Forelimb muscle (tissue), 1 donor: ENCODE data around the gene KLHL40. TPM values are rescaled to one million over a fixed set of nuclear protein-coding genes. Genes with fewer than 3 reads are reported as not detected.

Experiments
- DNase-seq: peaks from one replicate; pipeline ENCODE4 v3.0.0-alpha.2; 2013; ENCODE audit warnings: low read depth
- polyA plus RNA-seq: library from polyadenylated mRNA; unstranded; fragments of 120-200 nt; gene quantifications from one replicate; pipeline ENCODE4 v1.2.1, GENCODE V29; 2013; ENCODE audit not compliant: insufficient read length

Gene KLHL40
- polyA plus RNA-seq, 1 donor: 162 TPM

DNA sequence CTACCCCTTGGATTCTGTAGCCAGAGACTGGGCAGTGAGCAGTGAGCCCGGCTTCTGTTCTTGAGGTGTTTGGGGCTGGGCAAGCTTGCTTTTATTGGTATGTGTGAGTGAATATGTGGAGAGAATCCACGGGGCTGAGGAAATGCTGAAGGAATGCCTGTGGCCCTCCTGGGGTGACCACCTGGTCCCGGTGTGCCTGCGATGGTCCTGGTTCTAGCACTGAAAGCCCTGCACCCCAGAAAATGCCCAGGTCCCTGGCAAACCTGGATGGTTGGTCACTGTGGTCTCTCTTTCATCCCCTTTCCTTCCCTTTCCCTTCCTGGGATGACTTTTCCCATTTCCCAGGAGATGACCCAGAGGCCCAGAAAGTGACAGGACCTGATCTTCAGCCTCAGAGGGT lies 27.7 kb upstream of the KLHL40 start:
- no peak for DNase-seq

DNA sequence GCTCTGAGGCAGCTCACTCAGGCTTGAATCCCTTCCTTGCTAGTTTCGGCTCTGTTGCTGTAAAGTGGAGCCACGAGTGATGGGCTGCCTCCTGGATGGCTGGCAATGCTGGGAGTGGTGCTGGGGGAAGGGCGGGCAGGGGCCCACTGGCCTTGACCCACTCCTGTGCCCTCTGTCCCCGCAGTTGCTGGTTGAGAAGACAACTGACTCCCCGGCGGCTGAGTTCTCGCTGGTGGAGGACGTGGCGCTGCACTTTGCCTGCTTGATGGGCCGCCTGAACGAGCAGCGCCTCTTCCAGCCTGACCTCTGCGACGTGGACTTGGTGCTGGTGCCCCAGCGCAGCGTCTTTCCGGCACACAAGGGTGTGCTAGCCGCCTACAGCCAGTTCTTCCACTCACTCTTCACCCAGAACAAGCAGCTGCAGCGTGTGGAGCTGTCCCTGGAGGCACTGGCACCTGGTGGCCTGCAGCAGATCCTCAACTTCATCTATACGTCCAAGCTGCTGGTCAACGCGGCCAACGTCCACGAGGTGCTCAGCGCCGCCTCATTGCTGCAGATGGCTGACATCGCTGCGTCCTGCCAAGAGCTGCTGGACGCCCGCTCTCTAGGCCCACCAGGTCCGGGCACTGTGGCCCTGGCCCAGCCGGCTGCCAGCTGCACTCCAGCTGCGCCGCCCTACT lies 27.1 kb upstream of the KLHL40 start:
- DNase-seq: no peak

DNA sequence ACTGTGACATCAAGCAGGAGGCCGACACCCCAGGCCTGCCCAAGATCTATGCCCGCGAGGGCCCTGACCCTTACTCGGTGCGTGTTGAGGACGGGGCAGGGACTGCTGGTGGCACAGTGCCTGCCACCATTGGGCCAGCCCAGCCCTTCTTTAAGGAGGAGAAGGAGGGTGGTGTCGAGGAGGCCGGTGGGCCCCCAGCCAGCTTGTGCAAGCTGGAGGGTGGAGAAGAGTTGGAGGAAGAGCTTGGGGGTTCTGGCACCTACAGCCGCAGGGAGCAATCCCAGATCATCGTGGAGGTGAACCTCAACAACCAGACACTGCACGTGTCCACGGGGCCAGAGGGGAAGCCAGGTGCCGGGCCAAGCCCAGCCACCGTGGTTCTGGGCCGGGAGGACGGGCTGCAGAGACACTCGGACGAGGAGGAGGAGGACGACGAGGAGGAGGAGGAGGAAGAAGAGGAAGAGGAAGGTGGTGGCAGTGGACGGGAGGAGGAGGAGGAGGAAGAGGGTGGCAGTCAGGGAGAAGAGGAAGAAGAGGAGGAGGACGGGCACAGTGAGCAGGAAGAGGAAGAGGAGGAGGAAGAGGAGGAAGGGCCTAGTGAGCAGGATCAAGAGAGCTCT lies 26.5 kb upstream of the KLHL40 start:
- DNase-seq: no peak

DNA sequence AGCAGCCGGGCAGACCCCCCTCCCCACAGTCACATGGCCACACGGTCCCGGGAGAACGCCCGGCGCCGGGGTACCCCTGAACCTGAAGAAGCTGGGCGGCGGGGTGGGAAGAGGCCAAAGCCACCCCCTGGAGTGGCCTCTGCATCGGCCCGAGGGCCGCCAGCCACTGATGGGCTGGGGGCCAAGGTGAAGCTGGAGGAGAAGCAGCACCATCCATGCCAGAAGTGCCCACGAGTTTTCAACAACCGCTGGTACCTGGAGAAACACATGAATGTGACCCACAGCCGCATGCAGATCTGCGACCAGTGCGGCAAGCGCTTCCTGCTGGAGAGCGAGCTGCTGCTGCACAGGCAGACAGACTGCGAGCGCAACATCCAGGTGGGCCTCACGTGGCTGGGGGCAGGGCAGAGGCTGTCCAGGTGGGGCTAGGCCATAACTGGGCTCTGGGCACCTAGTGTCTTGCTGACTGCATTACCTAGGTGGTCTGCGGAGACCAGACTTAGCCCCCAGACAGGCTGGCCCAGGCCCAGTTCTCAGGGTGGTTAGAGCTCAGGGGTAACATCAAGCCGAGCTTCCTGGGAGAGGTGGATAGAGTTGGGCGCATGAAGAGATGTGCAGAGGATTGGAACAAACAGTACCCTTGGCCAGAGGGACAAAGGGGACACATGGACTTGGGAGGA lies 25.7 kb upstream of the KLHL40 start:
- no peak for DNase-seq

DNA sequence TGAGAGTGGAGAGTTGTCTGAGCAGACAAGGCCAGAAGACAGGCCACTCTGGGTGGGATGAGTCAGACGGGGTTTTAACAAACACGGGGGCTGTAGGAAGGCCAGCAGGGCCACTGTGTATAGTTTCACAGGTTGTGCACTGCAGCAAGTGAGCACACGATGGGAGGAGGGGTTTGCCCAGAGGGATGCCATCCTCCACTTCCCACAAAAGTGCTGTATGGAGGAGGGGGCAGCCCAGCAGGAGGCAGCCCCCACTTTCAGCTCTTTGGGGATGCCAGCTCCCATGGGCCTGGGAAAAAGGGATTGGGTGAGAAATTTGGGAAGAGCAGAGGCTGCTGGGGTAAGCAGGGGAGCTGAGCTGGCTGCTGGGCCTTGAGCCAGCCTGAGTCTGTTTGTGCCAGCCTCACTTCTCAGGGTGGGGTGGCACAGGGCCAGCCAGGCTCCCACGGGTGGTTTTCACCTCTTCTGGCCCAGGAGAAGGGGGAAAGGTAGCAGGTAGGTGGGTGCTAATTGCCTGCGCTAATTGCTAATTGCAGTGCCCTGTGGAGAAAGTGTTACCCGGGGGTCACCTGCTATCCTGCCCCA lies 25.1 kb upstream of the KLHL40 start:
- no peak for DNase-seq

DNA sequence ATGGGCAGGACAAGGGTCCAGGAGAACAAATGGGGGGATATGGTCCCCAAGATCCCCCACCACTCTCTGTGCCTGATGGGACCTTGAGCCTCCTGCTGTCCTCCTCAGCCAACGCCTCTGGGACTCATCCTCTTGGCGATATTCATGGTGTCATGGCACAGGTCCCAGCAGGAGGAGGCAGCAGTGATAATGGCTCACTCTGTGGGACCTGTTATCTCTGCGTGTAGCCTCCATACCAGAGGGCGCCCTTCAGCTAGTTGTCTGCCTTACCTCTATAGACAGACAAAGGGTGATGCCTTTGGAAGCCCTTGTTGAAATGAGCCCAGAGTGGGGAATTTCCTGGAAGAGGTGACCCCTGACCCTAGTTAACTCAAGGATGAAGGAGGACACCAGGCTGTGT lies 24.4 kb upstream of the KLHL40 start:
- DNase-seq: no peak

DNA sequence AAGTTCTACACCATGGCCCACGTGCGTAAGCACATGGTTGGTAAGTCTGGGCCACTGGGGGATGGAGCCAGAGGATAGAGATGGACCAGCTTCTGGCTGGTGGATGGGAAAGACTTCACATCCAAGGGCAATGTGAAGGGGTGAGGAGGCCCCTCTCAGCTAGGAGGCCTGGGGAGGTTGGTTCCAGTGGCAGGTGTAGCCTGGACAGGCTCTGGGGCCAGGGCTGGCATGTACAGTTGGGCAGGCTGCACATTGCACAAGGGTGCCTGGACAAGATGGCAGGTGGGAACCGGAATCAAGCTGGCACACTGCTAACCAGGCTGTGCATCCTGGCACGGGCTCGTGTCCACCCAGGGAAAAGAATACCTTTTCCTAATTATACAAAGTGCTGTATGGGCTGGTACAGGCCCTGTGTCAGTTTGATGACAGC lies 23.7 kb upstream of the KLHL40 start:
- no peak for DNase-seq

DNA sequence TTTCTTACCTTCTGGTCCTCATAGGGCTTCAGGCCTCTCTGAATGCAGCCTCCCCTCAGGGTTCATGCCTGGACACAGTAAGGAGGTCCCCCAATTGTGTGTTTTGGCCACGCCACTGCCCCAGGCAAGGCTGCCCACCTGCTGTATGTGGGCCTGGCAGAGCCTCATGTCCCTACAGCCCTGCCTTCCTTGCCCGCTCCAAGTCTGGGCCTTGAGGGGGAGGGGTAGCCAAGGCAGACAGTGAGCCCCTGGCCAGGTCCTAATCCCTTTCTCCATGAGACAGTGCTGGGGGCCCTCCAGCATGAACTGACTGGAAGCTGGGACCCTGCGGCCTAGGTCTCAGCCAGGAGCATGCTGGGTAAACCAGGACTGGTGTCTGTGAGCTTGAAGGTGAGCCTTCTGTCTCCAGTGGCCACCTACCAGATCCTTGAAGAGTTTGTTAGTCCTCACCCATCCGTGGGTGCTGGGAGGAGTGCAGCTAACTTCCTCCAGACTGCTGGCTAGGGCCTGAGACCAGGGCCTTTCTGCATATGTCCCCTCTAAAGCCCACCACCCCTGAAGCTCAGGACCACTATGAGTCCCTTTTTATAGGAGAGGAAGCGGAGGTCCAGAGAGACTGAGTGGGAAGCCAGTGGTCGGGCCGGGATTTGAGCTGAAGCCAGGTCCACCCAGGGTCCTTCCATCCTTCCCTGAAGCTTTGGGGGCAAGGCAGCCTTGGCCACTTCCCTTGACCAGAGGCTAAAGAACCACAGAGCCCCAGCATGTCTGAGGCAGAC lies 23.1 kb upstream of the KLHL40 start:
- DNase-seq: no peak

DNA sequence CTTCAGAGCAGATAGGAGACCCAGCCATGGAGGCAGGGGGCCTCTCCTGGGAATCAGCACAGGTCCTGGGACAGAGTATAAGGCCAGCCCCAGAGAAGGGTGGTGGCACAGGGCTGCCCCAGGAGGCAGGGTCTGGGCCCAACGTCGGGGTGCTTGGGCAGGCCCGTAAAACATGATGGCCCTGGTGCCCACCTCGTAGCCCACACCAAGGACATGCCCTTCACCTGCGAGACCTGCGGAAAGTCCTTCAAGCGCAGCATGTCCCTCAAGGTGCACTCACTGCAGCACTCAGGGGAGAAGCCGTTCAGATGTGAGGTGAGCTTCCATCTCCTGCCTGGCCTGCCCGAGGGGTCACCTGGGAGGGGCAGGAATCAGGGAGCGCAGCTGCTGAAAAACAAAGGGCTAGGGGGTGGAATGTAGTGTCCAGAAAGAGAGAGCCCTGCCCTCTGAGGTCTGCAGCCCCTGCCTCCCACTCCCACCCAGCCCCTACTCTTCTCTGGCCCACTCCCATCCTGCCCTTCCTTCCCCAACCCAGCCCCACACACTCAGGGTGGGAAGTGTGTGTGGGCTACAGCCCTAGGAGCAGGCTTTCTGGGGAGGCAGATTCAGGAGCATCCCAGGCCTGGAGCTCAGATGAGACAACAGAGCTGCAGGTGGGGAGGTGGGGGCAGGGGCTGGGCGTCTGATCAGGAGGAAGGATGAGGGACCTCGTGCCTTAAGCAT lies 22.4 kb upstream of the KLHL40 start:
- no peak for DNase-seq

DNA sequence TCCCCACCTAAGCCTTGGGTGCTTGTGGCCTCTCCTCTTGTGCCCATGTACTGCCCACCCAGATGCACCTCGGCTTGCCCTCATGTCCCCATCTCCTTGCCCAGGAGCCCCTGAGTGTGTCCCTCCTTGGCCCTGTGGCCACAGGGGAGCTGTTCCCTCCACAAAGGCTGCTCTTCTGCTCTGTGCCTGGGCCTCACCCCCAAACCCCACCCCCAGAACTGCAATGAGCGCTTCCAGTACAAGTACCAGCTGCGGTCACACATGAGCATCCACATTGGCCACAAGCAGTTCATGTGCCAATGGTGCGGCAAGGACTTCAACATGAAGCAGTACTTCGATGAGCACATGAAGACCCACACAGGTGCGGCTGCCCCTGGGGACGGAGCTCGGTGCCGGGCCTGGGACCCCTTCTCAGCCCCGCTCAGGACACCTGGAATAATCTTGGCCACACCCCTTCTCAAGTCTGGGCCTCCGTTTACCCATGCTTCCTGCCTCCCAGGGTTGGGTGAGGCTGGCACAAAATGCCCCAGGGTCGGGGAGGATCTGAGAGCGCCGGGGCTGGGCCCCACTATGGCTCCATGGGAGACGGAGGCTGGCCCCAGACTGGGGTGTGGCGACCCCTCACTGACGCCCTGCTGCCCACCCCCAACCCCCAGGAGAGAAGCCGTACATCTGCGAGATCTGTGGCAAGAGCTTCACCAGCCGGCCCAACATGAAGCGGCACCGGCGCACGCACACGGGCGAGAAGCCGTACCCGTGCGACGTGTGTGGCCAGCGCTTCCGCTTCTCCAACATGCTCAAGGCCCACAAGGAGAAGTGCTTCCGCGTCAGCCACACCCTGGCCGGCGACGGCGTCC lies 21.5 kb upstream of the KLHL40 start:
- DNase-seq: no peak

DNA sequence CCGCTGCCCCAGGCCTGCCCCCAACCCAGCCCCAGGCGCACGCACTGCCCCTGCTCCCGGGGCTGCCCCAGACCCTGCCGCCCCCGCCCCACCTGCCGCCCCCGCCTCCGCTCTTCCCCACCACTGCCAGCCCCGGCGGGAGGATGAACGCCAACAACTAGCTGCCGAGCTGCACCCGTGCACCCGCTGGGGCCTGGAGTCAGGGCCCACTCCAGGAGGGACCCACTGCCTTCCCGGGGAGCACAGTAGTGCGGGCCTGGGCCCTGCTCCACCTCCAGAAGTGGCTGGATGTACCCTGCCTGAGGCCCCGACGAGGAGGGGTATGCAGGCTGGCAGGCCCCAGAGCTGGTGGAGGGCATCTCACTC lies 20.9 kb upstream of the KLHL40 start:
- DNase-seq: no peak

DNA sequence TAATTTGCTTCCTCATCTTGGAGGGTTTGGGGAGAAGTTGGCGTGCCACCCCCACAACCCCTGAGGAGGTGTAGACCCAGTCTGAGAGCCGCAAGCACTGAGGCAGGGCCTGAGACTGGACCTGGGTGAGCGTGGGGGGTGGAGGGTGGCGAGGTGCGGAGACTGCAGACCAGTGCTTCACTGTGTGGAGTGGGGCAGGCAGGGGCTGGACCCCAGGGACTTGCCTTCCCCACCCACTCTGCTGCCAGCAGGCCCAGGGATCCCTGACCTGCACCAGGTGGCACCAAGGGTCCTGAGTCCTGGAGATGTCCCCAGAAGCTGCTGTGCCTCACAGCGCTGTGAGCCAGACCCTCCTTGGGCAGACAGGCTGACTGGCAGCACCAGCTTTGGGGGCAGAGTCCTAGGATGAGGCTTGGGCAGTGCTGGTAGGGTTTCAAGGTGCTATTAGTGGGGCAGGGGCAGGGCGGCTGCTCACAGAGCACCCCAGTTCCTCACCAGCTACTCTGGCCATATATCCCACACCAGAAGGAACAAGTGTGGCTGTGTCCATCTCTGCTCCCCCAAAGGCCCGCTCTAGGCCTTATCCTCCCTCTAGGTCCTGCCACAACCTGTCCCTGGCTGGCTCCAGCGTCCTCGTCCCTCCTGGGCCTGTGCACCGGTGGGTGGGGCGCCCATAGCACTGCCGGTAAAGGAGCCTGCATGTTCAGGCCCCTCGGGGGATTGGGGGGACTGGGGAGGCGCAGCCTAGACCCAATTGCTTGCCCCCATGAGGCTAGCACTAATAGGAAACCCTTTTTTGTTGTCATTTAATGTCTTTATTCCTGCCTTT lies 20.1 kb upstream of the KLHL40 start:
- DNase-seq: no peak

DNA sequence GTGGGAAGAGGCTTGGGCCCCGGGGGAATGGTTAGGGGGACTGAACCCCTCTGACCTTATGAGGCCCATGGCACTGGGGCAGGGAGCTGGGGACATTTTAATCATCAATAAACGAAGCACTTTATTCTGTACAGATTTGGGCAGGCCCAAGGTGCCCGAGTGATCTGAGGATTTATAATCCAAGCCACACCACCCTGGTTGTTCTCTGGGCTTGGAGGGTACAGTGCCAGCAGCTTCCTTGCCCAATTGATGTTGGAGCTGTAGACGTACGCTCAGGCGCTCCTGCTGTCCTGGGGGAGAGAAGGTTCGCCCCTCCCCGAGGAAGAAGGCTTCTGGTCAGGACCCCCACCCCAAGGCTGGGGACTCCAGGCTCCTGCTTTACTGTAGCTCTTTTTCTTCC lies 19.3 kb upstream of the KLHL40 start:
- DNase-seq: no peak

DNA sequence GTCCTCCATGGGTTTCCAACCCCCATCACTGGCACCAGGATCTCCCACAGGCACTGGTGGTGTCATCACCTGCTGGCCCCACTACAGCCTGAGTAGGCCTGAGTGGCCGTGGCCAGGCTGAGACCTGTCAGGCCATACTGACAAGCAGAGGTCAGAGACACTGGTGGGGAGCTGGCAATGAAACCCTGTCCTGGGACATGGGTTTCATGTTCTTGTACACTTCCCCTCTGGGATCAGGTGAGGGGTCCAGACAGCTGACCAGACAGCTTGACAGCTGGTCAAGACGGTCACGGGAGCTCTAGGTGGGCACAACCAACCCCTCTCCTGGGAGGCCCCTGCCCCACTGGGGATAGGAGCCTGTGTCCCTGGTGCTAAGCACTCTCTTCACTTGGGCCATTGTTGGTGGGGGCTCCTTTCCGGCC lies 18.7 kb upstream of the KLHL40 start:
- no peak for DNase-seq

DNA sequence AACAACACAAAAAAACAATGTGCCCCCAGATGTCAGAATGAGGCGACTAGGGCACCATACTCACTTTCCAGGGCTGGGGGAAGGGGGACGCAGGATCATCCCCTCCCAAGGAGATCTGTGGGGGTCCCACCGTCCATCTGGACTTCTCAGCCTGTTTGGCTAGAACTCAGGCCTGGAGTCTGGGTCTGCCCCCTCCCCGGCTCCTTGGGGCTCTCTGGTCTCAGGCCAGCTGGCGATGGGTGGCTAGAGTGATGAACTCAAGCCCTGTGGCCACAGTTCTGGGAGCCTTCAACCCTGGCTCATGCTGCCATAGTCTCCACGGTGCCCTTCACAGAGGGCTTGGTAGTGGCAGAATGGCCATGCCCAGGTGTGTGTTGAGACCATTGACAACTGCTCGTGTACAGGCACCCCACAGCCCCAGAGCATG lies 18.2 kb upstream of the KLHL40 start:
- DNase-seq: no peak

DNA sequence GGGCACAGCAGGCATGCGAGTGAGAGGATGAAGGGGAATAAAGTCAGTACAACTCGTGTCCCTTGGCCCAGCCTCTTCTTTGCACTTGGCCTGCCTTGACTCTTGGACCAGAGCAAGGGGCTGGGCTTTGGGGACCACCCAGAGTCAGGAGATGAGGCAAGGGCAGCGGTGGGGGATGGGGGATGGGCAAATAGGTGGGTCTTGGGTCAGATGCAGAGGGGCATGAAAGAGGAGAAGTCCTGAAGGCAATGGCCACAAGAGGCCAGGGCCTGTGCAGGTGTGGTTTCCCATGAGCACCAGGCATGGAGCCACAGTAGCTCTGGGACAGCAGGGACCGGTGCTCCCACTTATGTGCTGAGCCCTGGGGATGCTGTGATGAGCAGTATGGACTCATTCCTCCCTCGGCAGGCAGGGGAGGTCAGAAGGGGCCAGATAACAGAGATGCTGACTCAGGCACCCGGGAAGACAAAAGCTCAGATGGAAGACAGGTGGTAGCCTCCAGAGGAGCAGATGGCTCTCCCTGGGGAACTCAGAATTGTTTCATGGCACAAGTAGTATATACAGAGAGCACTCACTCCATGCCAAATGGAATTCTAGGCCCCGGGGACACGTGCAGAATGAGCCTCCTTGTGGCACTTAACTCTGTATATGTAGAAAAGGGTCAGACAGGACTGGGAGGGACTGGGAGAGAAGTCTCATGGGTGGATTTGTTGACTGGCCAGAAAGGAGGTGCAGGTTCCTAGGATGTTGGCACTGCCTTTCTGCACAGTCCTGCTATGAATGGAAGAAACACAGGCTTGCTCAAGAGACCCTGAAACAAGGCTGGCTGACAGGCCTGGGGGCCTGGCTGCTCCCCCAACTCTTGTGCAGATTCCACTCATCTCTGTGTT lies 17.6 kb upstream of the KLHL40 start:
- no peak for DNase-seq

DNA sequence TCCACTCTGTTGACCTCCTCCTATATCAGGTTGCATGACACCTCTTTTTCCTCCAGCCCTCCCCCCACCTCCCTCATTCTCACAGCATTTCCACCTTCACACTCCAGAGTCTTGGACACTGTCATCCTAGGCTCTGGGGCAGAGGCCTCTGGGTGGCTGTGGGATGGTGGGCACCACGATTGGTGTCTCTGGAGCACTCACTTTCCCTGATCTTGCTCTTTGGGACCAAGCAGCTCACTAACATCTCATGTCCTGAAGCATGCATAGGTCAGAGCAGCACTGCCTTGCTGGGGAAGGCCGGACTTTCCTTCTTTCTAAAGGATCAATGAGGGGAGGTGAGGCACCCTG lies 16.9 kb upstream of the KLHL40 start:
- DNase-seq: no peak

DNA sequence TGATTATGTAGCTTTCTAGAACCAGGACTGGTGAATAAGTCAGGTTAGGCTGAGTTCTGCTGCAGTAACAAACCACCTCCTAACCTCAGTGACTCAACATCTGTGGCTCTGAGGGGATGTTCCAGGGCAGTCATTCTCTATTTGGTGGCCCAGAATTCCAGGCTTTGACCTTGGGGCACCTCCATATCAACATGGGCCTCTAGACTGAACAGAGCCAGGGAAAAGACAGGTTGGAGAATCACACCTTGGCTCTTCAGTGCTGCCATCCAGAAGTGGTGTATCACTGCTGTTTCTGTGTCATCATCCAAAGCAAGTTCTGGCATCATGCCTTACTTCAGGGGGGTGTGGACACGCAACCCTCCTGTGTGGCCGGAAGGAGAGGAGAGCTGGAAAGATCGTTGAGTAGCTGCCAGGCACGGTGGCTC lies 16.5 kb upstream of the KLHL40 start:
- no peak for DNase-seq
